PC-3 (cell line): ENCODE results near the gene TECRL. TPM values are rescaled to one million over a fixed set of nuclear protein-coding genes. Genes with fewer than 3 reads are reported as not detected.

ENCODE experiments used
- ATAC-seq: fragments of 200-7000 bp; cut with Tn5 transposase; 2 replicates; pipeline ENCODE4 v1.9.1; 2020; ENCODE audit warnings: mild to moderate bottlenecking, moderate library complexity
- Bru-seq: library from RNA; stranded (reverse); fragments of 400-500 nt; gene quantifications from one replicate; lab custom pipeline; 2021; lab: Mats Ljungman, UMichigan
- BruChase-seq, 2 experiments: library from RNA; stranded (reverse); fragments of 400-500 nt; gene quantifications; one replicate each; lab custom pipeline; 2021; lab: Mats Ljungman, UMichigan
- BruUV-seq: library from RNA; stranded (reverse); fragments of 400-500 nt; replicated peaks from 2 replicates; lab custom pipeline; 2021; lab: Mats Ljungman, UMichigan
- CTCF ChIA-PET: fragments of 300-600 bp; sonication (Branson Sonifier 250); formaldehyde crosslinking; loops from one replicate; lab custom pipeline; 2022; ENCODE audit warnings: antibody characterized with exemption; lab: Charles Lee
- POLR2A ChIA-PET: fragments of 300-600 bp; sonication (Branson Sonifier 250); formaldehyde crosslinking; loops from one replicate; lab custom pipeline; 2022; ENCODE audit warnings: antibody characterized with exemption; ENCODE audit not compliant: unreplicated experiment; lab: Charles Lee
- DNase-seq: peaks from one replicate; pipeline ENCODE4 v3.0.0-alpha.2; 2015
- H2AFZ ChIP-seq: fragments of 300-600 bp; sonication (generic); 2 replicates; pipeline ENCODE4 v1.6.0; 2016; ENCODE audit warnings: antibody characterized with exemption, low read length
- H3F3A ChIP-seq: fragments of 300-600 bp; sonication (generic); one replicate; pipeline ENCODE4 v1.6.0; 2017; ENCODE audit warnings: antibody characterized with exemption, low read length, control low read depth, mild to moderate bottlenecking; ENCODE audit not compliant: unreplicated experiment
- H3K27ac ChIP-seq: fragments of 300-600 bp; sonication (generic); 2 replicates; pipeline ENCODE4 v1.5.1; 2016; ENCODE audit warnings: mild to moderate bottlenecking, low read length
- H3K27me3 ChIP-seq: fragments of 300-600 bp; sonication (generic); 2 replicates; pipeline ENCODE4 v1.6.1; 2016; ENCODE audit warnings: low read length, mixed read lengths
- H3K36me3 ChIP-seq: fragments of 300-600 bp; sonication (generic); 2 replicates; pipeline ENCODE4 v1.6.1; 2016; ENCODE audit warnings: low read depth, mixed run types, low read length, mixed read lengths
- H3K4me1 ChIP-seq: fragments of 300-600 bp; sonication (generic); 2 replicates; pipeline ENCODE4 v1.5.1; 2016; ENCODE audit warnings: low read length; ENCODE audit not compliant: insufficient read depth
- H3K4me2 ChIP-seq: fragments of 300-600 bp; sonication (generic); 2 replicates; pipeline ENCODE4 v1.6.0; 2016; ENCODE audit warnings: low read length
- H3K4me3 ChIP-seq: fragments of 300-600 bp; sonication (generic); 2 replicates; pipeline ENCODE4 v1.5.1; 2016; ENCODE audit warnings: mild to moderate bottlenecking, low read length, mixed read lengths
- H3K79me2 ChIP-seq: fragments of 300-600 bp; sonication (generic); 2 replicates; pipeline ENCODE4 v1.6.1; 2017; ENCODE audit warnings: low read length, mixed read lengths
- H3K9ac ChIP-seq: fragments of 300-600 bp; sonication (generic); 2 replicates; pipeline ENCODE4 v1.6.0; 2016; ENCODE audit warnings: mild to moderate bottlenecking, low read length
- H3K9me2 ChIP-seq: fragments of 300-600 bp; sonication (generic); replicated peaks from 2 replicates; pipeline ENCODE4 v1.6.1; 2016; ENCODE audit warnings: mixed run types, low read length, mixed read lengths
- H3K9me3 ChIP-seq: fragments of 300-600 bp; sonication (generic); 2 replicates; pipeline ENCODE4 v1.6.1; 2016; ENCODE audit warnings: low read length, mixed read lengths
- H4K20me1 ChIP-seq: fragments of 300-600 bp; sonication (generic); 2 replicates; pipeline ENCODE4 v1.6.1; 2016; ENCODE audit warnings: low read length, mixed read lengths
- CTCF ChIP-seq: fragments of 300-600 bp; sonication (generic); conservative IDR thresholded peaks from 2 replicates; pipeline ENCODE4 v1.5.1; 2017; ENCODE audit warnings: antibody characterized with exemption, low read depth, mild to moderate bottlenecking, low read length
- EZH2 ChIP-seq: fragments of 300-600 bp; sonication (generic); IDR thresholded peaks from one replicate; pipeline ENCODE4 v1.6.1; 2017; ENCODE audit warnings: antibody characterized with exemption, mild to moderate bottlenecking, low read length; ENCODE audit not compliant: unreplicated experiment
- EZH2phosphoT487 ChIP-seq: fragments of 300-600 bp; sonication (generic); IDR thresholded peaks from 2 replicates; pipeline ENCODE4 v1.6.1; 2018; ENCODE audit warnings: mild to moderate bottlenecking, antibody characterized with exemption, low read length, borderline replicate concordance
- intact Hi-C: fragments of 100-400 bp; cut with micrococcal nuclease; formaldehyde crosslinking; loops from 2 replicates; pipeline ENCODE4 v1.9.0; 2023
- long read RNA-seq: library from polyadenylated mRNA; unstranded; transcript quantifications from one replicate; pipeline ENCODE4 v2.0.0, GENCODE V29; 2021; ENCODE audit not compliant: unreplicated experiment
- total RNA-seq: library from RNA; depleted of rRNA; stranded (reverse); fragments of >200 nt; gene quantifications from 2 replicates; pipeline ENCODE4 v1.2.3, GENCODE V29; 2014; rRNA removed

Gene TECRL
- total RNA-seq: not detected in 2 replicates
- Bru-seq, nascent RNA: percentile 1 among the genes with signal in this experiment
- BruChase-seq, experiment 1, labeled RNA remaining after a 6-hour chase: percentile 0 among the genes with signal in this experiment
- not detected for BruChase-seq, experiment 2, labeled RNA remaining after a 2-hour chase
- long read RNA-seq: 0 reads

- H3F3A ChIP-seq: no peaks in the 10 kb centered on the region
- no peaks in the 10 kb centered on the region for H3K9me2 ChIP-seq
- DNase-seq (no peak), ATAC-seq (no peak)
- ChIA-PET CTCF (no interaction called here), POLR2A (no interaction called here)
- H3K4me1 ChIP-seq: no peaks in the 10 kb centered on the region
- TF ChIP-seq CTCF (no peak), EZH2 (no peak), EZH2phosphoT487 (no peak)
- intact Hi-C loops: no loop called here
- no peaks in the 10 kb centered on the region for H3K27me3 ChIP-seq
- H2AFZ ChIP-seq: no peak within 1 kb of the TSS
- H3K4me2 ChIP-seq: no peak within 1 kb of the TSS
- no peak within 1 kb of the TSS for H3K27ac ChIP-seq
- H3K9ac ChIP-seq: no peak within 1 kb of the TSS
- BruUV-seq: no TSS peak
- H4K20me1 ChIP-seq: no peaks in the 10 kb centered on the region
- H3K36me3 ChIP-seq: no peaks in the 10 kb centered on the region
- H3K4me3 ChIP-seq: no peak within 1 kb of the TSS
- no peaks in the 10 kb centered on the region for H3K79me2 ChIP-seq
- H3K9me3 ChIP-seq: no peaks in the 10 kb centered on the region
Measured at GRCh38 chr4:64409300-64409699, at the start of gene TECRL. TECRL (minus strand) TSS chr4:64409450; CDS start chr4:64409351, 99 bp downstream.

GRCh38 chr4:64432674-64433073 is 23.4 kb upstream of the TECRL start:
- CTCF ChIA-PET: no interaction called here
- Histone ChIP-seq H3K9ac (no peak overlapping the region), H3K4me2 (no peak overlapping the region), H3K79me2 (no peaks in the 10 kb centered on the region), H3K36me3 (no peaks in the 10 kb centered on the region), H3K27me3 (no peaks in the 10 kb centered on the region), H3F3A (no peaks in the 10 kb centered on the region), H3K4me3 (no peak overlapping the region), H4K20me1 (no peaks in the 10 kb centered on the region), H3K4me1 (no peaks in the 10 kb centered on the region), H3K9me3 (peaks cover 5% of the 10 kb centered on the region; the same call in 1 of the 2 replicates), H3K9me2 (0 out of 2 replicates have a peak, but pooled peaks cover 2% of the 10 kb centered on the region), H3K27ac (no peak overlapping the region), H2AFZ (no peak overlapping the region)
- intact Hi-C loops: no loop called here
- BruUV-seq: no TSS peak
- POLR2A ChIA-PET: no interaction called here
- ATAC-seq: no peak
- DNase-seq: no peak
- TF ChIP-seq EZH2: no peak
- no peak for TF ChIP-seq EZH2phosphoT487
- no peak for TF ChIP-seq CTCF

GRCh38 chr4:64430933-64431332 is 21.7 kb upstream of the TECRL start:
- no peak overlapping the region for H3K4me3 ChIP-seq
- H4K20me1 ChIP-seq: no peaks in the 10 kb centered on the region
- no peak overlapping the region for H2AFZ ChIP-seq
- no peaks in the 10 kb centered on the region for H3K79me2 ChIP-seq
- H3K9ac ChIP-seq: no peak overlapping the region
- no TSS peak for BruUV-seq
- CTCF ChIA-PET: no interaction called here
- no peak overlapping the region for H3K4me2 ChIP-seq
- H3K36me3 ChIP-seq: no peaks in the 10 kb centered on the region
- TF ChIP-seq EZH2phosphoT487 (no peak), EZH2 (no peak), CTCF (no peak)
- no peaks in the 10 kb centered on the region for H3K27me3 ChIP-seq
- no peaks in the 10 kb centered on the region for H3F3A ChIP-seq
- POLR2A ChIA-PET: no interaction called here
- H3K4me1 ChIP-seq: no peaks in the 10 kb centered on the region
- peaks cover 5% of the 10 kb centered on the region; the same call in 1 of the 2 replicates for H3K9me3 ChIP-seq
- H3K9me2 ChIP-seq: no peaks in the 10 kb centered on the region
- H3K27ac ChIP-seq: no peak overlapping the region
- no peak for DNase-seq
- no peak for ATAC-seq
- intact Hi-C loops: no loop called here
